Gastrocnemius medialis (tissue), 4 donors: ENCODE data around the gene NEK6.

Experiments
- CTCF ChIP-seq, 5 experiments: fragments of 450-650 bp in 3 of 5; fragments of 200-600 bp in 2 of 5; sonication (generic) in 2 of 5; IDR thresholded peaks in 4 of 5; conservative IDR thresholded peaks in 1 of 5; 1 replicate in 4 of 5; 2 replicates in 1 of 5; pipeline ENCODE4 v1.5.1; 2016 to 2019; ENCODE audit warnings: antibody characterized with exemption in 5 of 5, mild to moderate bottlenecking in 3 of 5, moderate library complexity in 3 of 5
- POLR2A ChIP-seq, 2 donors: fragments of 450-650 bp; IDR thresholded peaks; one replicate each; pipeline ENCODE4 v1.6.1; 2017; ENCODE audit warnings: antibody characterized with exemption in 2 of 2, mild to moderate bottlenecking in 2 of 2, moderate library complexity in 2 of 2

- TF ChIP-seq POLR2A (IDR thresholded peaks at IDR 0.05) = no peak
- no peak for TF ChIP-seq CTCF (IDR thresholded peaks at IDR 0.05 in 4 of 5, conservative IDR thresholded peaks at IDR 0.05 in 1 of 5)
Observed at GRCh38 chr9:124392254-124392870, 134.6 kb downstream of the NEK6 start.
